Measurements from ENCODE around the gene DACT1.

DNA sequence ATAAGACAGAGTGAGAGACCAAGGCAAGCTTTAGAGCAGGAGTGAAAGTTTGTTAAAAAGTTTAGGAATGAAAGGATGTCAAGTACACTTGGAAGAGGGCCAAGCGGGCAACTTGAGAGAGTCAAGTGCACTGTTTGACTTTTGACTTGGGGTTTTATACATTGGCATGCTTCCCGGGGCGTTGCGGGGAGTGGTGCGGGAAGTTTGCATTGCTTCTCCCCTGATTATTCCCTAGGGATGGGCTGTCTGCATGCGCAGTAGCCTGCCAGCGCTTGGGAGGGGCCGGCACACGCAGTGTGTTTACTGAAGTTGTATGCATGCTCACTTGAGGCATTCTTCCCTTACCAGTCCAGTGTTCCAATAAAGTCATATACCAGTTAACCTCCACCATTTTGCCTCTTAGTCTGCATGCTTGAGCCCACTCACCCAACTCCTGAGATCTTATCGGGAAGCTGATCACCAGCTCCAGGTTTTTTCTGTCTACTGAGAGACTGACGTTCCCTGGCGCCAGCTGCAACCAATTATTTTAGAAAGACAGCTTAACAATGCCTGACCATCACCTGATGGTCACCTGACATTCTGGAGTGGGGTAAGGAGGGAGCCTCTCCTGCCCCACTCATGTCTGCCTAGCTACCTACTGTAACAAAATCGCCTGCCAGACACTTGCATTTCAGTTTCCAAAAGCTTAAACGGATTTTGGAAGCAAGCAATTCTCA is 53.2 kb downstream of the DACT1 start:
- no peak for TF ChIP-seq YY1 (IDR thresholded peaks at IDR 0.05; ENCODE audit: insufficient read depth, insufficient read length)
- TF ChIP-seq ZNF274 (IDR thresholded peaks at IDR 0.05; ENCODE audit: low read depth, low read length): no peak
